Retinal pigment epithelial cell (primary cell): ENCODE measurements around the gene MAP3K4.

Experiments
- DNase-seq: peaks from one replicate; pipeline ENCODE4 v3.0.0-alpha.2; 2010; ENCODE audit warnings: low read depth
- H3K4me3 ChIP-seq: 2 replicates; pipeline ENCODE4 v1.5.1; 2011; ENCODE audit warnings: mild to moderate bottlenecking, low read length, control low read depth, moderate library complexity
- TF ChIP-seq, protein P1 (sequence below): conservative IDR thresholded peaks from 2 replicates; pipeline ENCODE4 v1.5.1; 2011; ENCODE audit warnings: low read depth, low read length, control low read depth, inconsistent platforms

MAP3K4 gene, protein sequence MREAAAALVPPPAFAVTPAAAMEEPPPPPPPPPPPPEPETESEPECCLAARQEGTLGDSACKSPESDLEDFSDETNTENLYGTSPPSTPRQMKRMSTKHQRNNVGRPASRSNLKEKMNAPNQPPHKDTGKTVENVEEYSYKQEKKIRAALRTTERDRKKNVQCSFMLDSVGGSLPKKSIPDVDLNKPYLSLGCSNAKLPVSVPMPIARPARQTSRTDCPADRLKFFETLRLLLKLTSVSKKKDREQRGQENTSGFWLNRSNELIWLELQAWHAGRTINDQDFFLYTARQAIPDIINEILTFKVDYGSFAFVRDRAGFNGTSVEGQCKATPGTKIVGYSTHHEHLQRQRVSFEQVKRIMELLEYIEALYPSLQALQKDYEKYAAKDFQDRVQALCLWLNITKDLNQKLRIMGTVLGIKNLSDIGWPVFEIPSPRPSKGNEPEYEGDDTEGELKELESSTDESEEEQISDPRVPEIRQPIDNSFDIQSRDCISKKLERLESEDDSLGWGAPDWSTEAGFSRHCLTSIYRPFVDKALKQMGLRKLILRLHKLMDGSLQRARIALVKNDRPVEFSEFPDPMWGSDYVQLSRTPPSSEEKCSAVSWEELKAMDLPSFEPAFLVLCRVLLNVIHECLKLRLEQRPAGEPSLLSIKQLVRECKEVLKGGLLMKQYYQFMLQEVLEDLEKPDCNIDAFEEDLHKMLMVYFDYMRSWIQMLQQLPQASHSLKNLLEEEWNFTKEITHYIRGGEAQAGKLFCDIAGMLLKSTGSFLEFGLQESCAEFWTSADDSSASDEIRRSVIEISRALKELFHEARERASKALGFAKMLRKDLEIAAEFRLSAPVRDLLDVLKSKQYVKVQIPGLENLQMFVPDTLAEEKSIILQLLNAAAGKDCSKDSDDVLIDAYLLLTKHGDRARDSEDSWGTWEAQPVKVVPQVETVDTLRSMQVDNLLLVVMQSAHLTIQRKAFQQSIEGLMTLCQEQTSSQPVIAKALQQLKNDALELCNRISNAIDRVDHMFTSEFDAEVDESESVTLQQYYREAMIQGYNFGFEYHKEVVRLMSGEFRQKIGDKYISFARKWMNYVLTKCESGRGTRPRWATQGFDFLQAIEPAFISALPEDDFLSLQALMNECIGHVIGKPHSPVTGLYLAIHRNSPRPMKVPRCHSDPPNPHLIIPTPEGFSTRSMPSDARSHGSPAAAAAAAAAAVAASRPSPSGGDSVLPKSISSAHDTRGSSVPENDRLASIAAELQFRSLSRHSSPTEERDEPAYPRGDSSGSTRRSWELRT (N-terminal part only)

DNA sequence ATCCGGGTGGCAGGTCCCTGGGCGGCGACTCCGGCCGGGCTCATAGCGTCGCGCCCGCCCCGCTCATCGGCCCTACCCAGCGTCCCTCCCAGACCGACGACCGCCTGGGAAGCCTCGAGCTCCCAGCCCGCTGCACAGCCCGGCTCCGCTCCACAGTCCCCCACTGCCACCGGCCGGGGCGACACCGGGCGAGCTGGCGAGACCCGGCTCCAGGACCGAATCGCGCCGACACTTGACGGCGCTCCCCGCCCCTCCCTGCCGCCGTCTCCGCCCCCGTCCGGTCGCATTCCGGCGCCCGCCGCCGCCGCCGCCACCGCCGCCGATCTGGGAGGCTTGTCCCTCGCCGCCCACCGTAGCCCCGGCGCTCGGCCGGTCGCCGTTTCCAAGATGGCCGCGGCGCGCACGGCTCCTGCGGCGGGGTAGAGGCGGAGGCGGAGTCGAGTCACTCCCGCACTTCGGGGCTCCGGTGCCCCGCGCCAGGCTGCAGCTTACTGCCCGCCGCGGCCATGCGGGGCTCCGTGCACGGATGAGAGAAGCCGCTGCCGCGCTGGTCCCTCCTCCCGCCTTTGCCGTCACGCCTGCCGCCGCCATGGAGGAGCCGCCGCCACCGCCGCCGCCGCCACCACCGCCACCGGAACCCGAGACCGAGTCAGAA lies at the start of gene MAP3K4:
Gene MAP3K4, plus strand, starts transcription at position 364 of the 655 bp plus-strand sequence. Its CDS starts 163 bp downstream, at position 527.
- TF ChIP-seq, protein P1, sequence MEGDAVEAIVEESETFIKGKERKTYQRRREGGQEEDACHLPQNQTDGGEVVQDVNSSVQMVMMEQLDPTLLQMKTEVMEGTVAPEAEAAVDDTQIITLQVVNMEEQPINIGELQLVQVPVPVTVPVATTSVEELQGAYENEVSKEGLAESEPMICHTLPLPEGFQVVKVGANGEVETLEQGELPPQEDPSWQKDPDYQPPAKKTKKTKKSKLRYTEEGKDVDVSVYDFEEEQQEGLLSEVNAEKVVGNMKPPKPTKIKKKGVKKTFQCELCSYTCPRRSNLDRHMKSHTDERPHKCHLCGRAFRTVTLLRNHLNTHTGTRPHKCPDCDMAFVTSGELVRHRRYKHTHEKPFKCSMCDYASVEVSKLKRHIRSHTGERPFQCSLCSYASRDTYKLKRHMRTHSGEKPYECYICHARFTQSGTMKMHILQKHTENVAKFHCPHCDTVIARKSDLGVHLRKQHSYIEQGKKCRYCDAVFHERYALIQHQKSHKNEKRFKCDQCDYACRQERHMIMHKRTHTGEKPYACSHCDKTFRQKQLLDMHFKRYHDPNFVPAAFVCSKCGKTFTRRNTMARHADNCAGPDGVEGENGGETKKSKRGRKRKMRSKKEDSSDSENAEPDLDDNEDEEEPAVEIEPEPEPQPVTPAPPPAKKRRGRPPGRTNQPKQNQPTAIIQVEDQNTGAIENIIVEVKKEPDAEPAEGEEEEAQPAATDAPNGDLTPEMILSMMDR: no peak
- DNase-seq: no peak
- H3K4me3 ChIP-seq: peak within 1 kb of the TSS; percentile 87

DNA sequence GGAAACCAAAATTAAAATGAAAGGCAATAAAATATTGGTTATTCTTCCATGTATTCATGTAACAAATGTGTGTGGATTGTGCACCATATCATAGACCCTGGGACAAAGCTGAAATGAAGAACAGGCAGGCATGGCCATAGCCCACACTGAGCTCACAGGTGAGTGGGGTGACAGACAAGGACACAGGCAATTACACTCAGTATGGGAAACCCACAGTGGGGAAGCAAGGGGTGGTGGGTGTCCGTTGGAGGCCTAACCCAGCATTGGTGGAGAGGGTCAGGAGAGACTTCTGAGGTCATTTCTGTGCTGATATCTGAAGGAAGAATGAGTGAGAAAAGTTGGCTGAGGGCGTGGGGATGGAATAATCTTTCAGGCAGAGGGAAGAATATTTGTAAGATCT lies 47.6 kb upstream of the MAP3K4 start:
- TF ChIP-seq, protein P1: no peak
- H3K4me3 ChIP-seq: no peak overlapping the region
- no peak for DNase-seq

GRCh38 chr6:160945516-160946177 lies 45.9 kb upstream of the MAP3K4 start:
- TF ChIP-seq, protein P1: no peak
- DNase-seq: no peak
- H3K4me3 ChIP-seq: no peak overlapping the region

DNA sequence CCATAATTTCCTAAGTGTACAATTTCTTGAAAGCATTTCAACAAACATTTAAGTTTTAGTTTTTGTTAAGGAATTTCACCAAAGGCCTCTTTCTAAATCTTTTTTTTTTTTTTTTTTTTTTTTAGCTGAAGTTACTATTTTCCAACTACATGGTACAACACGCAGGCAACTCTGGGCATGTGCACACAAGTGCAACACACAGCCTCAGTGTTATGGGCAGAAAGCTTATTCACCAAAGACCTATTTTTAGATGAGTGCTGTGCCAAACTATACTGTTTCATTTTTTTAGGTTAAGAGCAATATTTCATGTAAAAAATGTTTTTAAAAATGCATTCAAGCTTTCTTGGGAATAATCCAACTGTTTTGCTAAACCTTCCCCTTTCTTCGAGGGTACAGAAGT lies 42.0 kb upstream of the MAP3K4 start:
- no peak for DNase-seq
- no peak overlapping the region for H3K4me3 ChIP-seq
- TF ChIP-seq, protein P1: no peak

DNA sequence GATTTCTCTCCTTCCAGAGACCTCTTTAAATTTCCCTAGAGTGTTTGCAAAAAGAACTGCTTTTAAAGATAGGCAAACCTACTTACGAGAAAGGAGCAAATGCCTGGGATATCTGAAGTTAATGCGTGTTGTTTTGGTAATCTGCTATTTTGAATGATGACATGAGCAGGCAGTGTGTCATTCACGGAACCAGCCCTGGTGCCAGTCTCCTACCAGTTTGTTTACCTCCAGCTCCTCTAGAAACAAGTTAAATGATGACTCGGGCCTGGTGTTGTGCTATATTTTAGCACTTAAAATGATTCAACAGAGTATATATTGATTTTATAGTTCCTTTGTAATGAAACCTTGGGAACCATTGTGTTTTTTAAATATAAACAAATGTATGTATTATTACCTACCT lies 41.1 kb upstream of the MAP3K4 start:
- no peak for DNase-seq
- H3K4me3 ChIP-seq: no peak overlapping the region
- TF ChIP-seq, protein P1: no peak
